Measurements from ENCODE around the gene MAGEB16.

DNA sequence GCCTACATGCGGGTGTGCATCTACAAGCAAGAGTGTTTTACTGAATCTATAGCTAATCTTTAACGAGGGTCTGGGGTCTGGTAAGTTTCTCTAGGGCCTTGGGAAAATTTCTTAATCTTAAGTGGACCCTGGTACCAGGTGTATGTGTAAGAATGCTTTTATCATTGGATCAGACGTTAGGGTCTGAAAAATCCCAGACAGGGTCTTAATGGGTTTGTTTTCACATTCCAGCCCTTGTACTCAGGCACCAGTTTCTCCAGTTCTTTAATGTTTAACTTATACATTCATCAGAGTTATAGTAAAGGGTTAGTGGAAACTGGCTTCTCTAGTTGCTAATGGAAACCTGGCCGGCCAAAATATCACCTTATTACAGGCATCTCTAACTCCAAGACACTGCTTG lies 11.6 kb downstream of the MAGEB16 start:
- TF ChIP-seq, protein P1, sequence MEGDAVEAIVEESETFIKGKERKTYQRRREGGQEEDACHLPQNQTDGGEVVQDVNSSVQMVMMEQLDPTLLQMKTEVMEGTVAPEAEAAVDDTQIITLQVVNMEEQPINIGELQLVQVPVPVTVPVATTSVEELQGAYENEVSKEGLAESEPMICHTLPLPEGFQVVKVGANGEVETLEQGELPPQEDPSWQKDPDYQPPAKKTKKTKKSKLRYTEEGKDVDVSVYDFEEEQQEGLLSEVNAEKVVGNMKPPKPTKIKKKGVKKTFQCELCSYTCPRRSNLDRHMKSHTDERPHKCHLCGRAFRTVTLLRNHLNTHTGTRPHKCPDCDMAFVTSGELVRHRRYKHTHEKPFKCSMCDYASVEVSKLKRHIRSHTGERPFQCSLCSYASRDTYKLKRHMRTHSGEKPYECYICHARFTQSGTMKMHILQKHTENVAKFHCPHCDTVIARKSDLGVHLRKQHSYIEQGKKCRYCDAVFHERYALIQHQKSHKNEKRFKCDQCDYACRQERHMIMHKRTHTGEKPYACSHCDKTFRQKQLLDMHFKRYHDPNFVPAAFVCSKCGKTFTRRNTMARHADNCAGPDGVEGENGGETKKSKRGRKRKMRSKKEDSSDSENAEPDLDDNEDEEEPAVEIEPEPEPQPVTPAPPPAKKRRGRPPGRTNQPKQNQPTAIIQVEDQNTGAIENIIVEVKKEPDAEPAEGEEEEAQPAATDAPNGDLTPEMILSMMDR (IDR thresholded peaks at IDR 0.05 in 2 of 3, conservative IDR thresholded peaks at IDR 0.05 in 1 of 3; ENCODE audit: borderline replicate concordance in 1 of 3, insufficient read depth in 1 of 3, low read depth in 2 of 3, low read length in 2 of 3): no peak
- TF ChIP-seq, protein P2, sequence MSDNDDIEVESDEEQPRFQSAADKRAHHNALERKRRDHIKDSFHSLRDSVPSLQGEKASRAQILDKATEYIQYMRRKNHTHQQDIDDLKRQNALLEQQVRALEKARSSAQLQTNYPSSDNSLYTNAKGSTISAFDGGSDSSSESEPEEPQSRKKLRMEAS (IDR thresholded peaks at IDR 0.05): no peak
- no peak for TF ChIP-seq RAD21 (IDR thresholded peaks at IDR 0.05; ENCODE audit: low read depth)
- no peak for TF ChIP-seq EZH2 (IDR thresholded peaks at IDR 0.05)
- no peak for TF ChIP-seq POLR2AphosphoS5 (IDR thresholded peaks at IDR 0.05; ENCODE audit: low read depth, low read length)
- no peak for TF ChIP-seq YY1 (IDR thresholded peaks at IDR 0.05; ENCODE audit: extremely low read depth, insufficient replicate concordance, low read depth, low read length)
- no peak for TF ChIP-seq EGR1 (IDR thresholded peaks at IDR 0.05; ENCODE audit: low read depth)
- TF ChIP-seq, protein P3, sequence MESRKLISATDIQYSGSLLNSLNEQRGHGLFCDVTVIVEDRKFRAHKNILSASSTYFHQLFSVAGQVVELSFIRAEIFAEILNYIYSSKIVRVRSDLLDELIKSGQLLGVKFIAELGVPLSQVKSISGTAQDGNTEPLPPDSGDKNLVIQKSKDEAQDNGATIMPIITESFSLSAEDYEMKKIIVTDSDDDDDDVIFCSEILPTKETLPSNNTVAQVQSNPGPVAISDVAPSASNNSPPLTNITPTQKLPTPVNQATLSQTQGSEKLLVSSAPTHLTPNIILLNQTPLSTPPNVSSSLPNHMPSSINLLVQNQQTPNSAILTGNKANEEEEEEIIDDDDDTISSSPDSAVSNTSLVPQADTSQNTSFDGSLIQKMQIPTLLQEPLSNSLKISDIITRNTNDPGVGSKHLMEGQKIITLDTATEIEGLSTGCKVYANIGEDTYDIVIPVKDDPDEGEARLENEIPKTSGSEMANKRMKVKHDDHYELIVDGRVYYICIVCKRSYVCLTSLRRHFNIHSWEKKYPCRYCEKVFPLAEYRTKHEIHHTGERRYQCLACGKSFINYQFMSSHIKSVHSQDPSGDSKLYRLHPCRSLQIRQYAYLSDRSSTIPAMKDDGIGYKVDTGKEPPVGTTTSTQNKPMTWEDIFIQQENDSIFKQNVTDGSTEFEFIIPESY (IDR thresholded peaks at IDR 0.05; ENCODE audit: extremely low read depth, insufficient replicate concordance, low read length): no peak
- TF ChIP-seq POLR2A (IDR thresholded peaks at IDR 0.05; ENCODE audit: borderline replicate concordance, extremely low read depth, insufficient read depth, insufficient read length): no peak
- TF ChIP-seq, protein P4, sequence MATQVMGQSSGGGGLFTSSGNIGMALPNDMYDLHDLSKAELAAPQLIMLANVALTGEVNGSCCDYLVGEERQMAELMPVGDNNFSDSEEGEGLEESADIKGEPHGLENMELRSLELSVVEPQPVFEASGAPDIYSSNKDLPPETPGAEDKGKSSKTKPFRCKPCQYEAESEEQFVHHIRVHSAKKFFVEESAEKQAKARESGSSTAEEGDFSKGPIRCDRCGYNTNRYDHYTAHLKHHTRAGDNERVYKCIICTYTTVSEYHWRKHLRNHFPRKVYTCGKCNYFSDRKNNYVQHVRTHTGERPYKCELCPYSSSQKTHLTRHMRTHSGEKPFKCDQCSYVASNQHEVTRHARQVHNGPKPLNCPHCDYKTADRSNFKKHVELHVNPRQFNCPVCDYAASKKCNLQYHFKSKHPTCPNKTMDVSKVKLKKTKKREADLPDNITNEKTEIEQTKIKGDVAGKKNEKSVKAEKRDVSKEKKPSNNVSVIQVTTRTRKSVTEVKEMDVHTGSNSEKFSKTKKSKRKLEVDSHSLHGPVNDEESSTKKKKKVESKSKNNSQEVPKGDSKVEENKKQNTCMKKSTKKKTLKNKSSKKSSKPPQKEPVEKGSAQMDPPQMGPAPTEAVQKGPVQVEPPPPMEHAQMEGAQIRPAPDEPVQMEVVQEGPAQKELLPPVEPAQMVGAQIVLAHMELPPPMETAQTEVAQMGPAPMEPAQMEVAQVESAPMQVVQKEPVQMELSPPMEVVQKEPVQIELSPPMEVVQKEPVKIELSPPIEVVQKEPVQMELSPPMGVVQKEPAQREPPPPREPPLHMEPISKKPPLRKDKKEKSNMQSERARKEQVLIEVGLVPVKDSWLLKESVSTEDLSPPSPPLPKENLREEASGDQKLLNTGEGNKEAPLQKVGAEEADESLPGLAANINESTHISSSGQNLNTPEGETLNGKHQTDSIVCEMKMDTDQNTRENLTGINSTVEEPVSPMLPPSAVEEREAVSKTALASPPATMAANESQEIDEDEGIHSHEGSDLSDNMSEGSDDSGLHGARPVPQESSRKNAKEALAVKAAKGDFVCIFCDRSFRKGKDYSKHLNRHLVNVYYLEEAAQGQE (IDR thresholded peaks at IDR 0.05; ENCODE audit: low read depth): no peak
- TF ChIP-seq TCF7L2 (IDR thresholded peaks at IDR 0.05; ENCODE audit: borderline replicate concordance, extremely low read depth, insufficient read depth, insufficient read length): no peak

Data from HCT116 (cell line).